IMR-90 (cell line): ENCODE results near the gene DLG4. TPM values are rescaled to one million over a fixed set of nuclear protein-coding genes. Genes with fewer than 3 reads are reported as not detected.

Source experiments
- ATAC-seq: fragments of 200-7000 bp; cut with Tn5 transposase; 2 replicates; pipeline ENCODE4 v1.9.1; 2020; ENCODE audit warnings: low read depth, mild to moderate bottlenecking, moderate library complexity
- BruUV-seq: library from RNA; stranded (reverse); fragments of 400-500 nt; replicated peaks from 2 replicates; lab custom pipeline; 2021; lab: Mats Ljungman, UMichigan
- CTCF ChIA-PET: fragments of 300-600 bp; formaldehyde crosslinking; extraction: SDS; loops from one replicate; lab custom pipeline; 2021; ENCODE audit warnings: antibody characterized with exemption; lab: Yijun Ruan, JAX
- POLR2A ChIA-PET: fragments of 300-600 bp; sonication (Branson Sonifier 250); formaldehyde crosslinking; loops from one replicate; lab custom pipeline; 2022; ENCODE audit warnings: antibody characterized with exemption; ENCODE audit not compliant: unreplicated experiment; lab: Charles Lee
- DNase-seq: peaks from one replicate; pipeline ENCODE4 v3.0.0; 2013
- H2AFZ ChIP-seq: replicated peaks from 2 replicates; pipeline ENCODE3; 2013; ENCODE audit warnings: low read length, mild to moderate bottlenecking; ENCODE audit not compliant: poor library complexity
- H2AK5ac ChIP-seq: 2 replicates; pipeline ENCODE4 v1.6.1; 2013; ENCODE audit warnings: low read depth, low read length, inconsistent platforms
- H2AK9ac ChIP-seq: replicated peaks from 2 replicates; pipeline ENCODE3; 2013; ENCODE audit warnings: mild to moderate bottlenecking, low read depth, low read length, moderate library complexity; ENCODE audit not compliant: poor library complexity
- H2BK120ac ChIP-seq: 2 replicates; pipeline ENCODE4 v1.6.1; 2013; ENCODE audit warnings: low read depth, low read length, inconsistent platforms
- H2BK15ac ChIP-seq: 3 replicates; pipeline ENCODE4 v1.6.1; 2013; ENCODE audit warnings: low read depth, low read length, inconsistent platforms
- H2BK20ac ChIP-seq: 2 replicates; pipeline ENCODE4 v1.6.1; 2013; ENCODE audit warnings: low read depth, mild to moderate bottlenecking, inconsistent platforms, low read length, moderate library complexity
- H2BK5ac ChIP-seq: 2 replicates; pipeline ENCODE4 v1.6.1; 2013; ENCODE audit warnings: mild to moderate bottlenecking, low read depth, low read length, inconsistent platforms; ENCODE audit not compliant: poor library complexity, severe bottlenecking
- H3K14ac ChIP-seq: replicated peaks from 2 replicates; pipeline ENCODE4 v1.6.1; 2013; ENCODE audit warnings: low read depth, low read length, inconsistent platforms
- H3K18ac ChIP-seq: 2 replicates; pipeline ENCODE4 v1.6.1; 2013; ENCODE audit warnings: low read depth, low read length, control low read depth
- H3K23ac ChIP-seq: 2 replicates; pipeline ENCODE4 v1.6.1; 2013; ENCODE audit warnings: low read depth, low read length, inconsistent platforms
- H3K27ac ChIP-seq: 2 replicates; pipeline ENCODE4 v1.5.1; 2013; ENCODE audit warnings: mild to moderate bottlenecking, control low read depth, low read length; ENCODE audit not compliant: insufficient read depth
- H3K27me3 ChIP-seq: 2 replicates; pipeline ENCODE4 v1.6.1; 2013; ENCODE audit warnings: low read length; ENCODE audit not compliant: control insufficient read depth, insufficient read depth
- H3K36me3 ChIP-seq: 2 replicates; pipeline ENCODE4 v1.6.1; 2013; ENCODE audit warnings: low read length, mixed read lengths; ENCODE audit not compliant: control insufficient read depth, insufficient read depth
- H3K4ac ChIP-seq: 2 replicates; pipeline ENCODE4 v1.6.1; 2013; ENCODE audit warnings: low read depth, low read length, inconsistent platforms
- H3K4me1 ChIP-seq: 2 replicates; pipeline ENCODE4 v1.6.1; 2013; ENCODE audit warnings: low read length, mixed read lengths; ENCODE audit not compliant: control insufficient read depth, insufficient read depth
- H3K4me2 ChIP-seq: 2 replicates; pipeline ENCODE4 v1.6.1; 2013; ENCODE audit warnings: low read depth, mild to moderate bottlenecking, control low read depth, low read length, moderate library complexity
- H3K4me3 ChIP-seq: 2 replicates; pipeline ENCODE4 v1.5.1; 2013; ENCODE audit warnings: low read depth, mild to moderate bottlenecking, control low read depth, low read length, moderate library complexity; ENCODE audit not compliant: insufficient read depth
- H3K56ac ChIP-seq: 2 replicates; pipeline ENCODE4 v1.6.1; 2013; ENCODE audit warnings: low read length, inconsistent platforms; ENCODE audit not compliant: insufficient read depth; ENCODE audit errors: extremely low read depth
- H3K79me1 ChIP-seq, 2 experiments: 2 replicates each; pipeline ENCODE4 v1.6.1; 2013; ENCODE audit warnings: low read length in 2 of 2, inconsistent platforms in 1 of 2, low read depth in 1 of 2
- H3K9ac ChIP-seq: 2 replicates; pipeline ENCODE4 v1.6.1; 2013; ENCODE audit warnings: low read depth, low read length, control low read depth
- H3K9me1 ChIP-seq: 2 replicates; pipeline ENCODE4 v1.6.1; 2013; ENCODE audit warnings: low read length, inconsistent platforms; ENCODE audit not compliant: insufficient read depth
- H3K9me3 ChIP-seq: 2 replicates; pipeline ENCODE4 v1.6.1; 2013; ENCODE audit warnings: low read length; ENCODE audit not compliant: control insufficient read depth, insufficient read depth
- H4K20me1 ChIP-seq: 2 replicates; pipeline ENCODE4 v1.6.1; 2013; ENCODE audit warnings: low read length, inconsistent platforms; ENCODE audit not compliant: insufficient read depth
- H4K5ac ChIP-seq: 2 replicates; pipeline ENCODE4 v1.6.1; 2013; ENCODE audit warnings: mild to moderate bottlenecking, low read depth, low read length, control low read depth
- H4K8ac ChIP-seq, 2 experiments: 2 replicates each; pipeline ENCODE4 v1.6.1; 2013; ENCODE audit warnings: low read depth in 2 of 2, low read length in 2 of 2, control low read depth in 1 of 2, inconsistent platforms in 1 of 2
- H4K91ac ChIP-seq: 2 replicates; pipeline ENCODE4 v1.6.1; 2013; ENCODE audit warnings: low read depth, low read length, inconsistent platforms; ENCODE audit not compliant: insufficient read depth
- CHD1 ChIP-seq: IDR thresholded peaks from 2 replicates; pipeline ENCODE4 v1.6.1; 2012; ENCODE audit warnings: low read depth, low read length, improper control_type of control experiment
- WGBS, 2 experiments: methylation state at CpG; one replicate each; pipeline versions ENCODE4 v1.1.5 to v1.1.7; 2013; ENCODE audit warnings: missing lambda C conversion rate in 2 of 2; ENCODE audit not compliant: insufficient read length in 1 of 2; ENCODE audit errors: extremely low coverage in 2 of 2; 5-methylcytosine and 5-hydroxymethylcytosine counted together
- dilution Hi-C: fragments of 300-500 bp; cut with HindIII; formaldehyde crosslinking; loops from one replicate; pipeline ENCODE4 v1.14.3; 2018; ENCODE audit warnings: low sequenced_read_pairs; ENCODE audit not compliant: unreplicated experiment
- in situ Hi-C: fragments of 300-500 bp; cut with MboI; formaldehyde crosslinking; loops from 3 replicates; pipeline ENCODE4 v1.14.3; 2019; ENCODE audit warnings: low sequenced_read_pairs, inconsistent platforms, mixed read lengths
- intact Hi-C: fragments of 100-400 bp; cut with micrococcal nuclease; formaldehyde crosslinking; loops from 2 replicates; pipeline ENCODE4 v1.10.0; 2022
- polyA plus RNA-seq, 3 experiments: library from polyadenylated mRNA; depleted of rRNA; stranded (reverse); fragments of >200 nt; gene quantifications; 2 replicates each; pipeline ENCODE4 v1.2.3, GENCODE V29; 2012; ENCODE audit warnings: low replicate concordance in 1 of 3
- total RNA-seq: library from RNA; depleted of rRNA; stranded (reverse); fragments of >200 nt; gene quantifications from 2 replicates; pipeline ENCODE4 v1.2.3, GENCODE V29; 2012
- TF ChIP-seq, protein P1 (sequence below): conservative IDR thresholded peaks from 2 replicates; pipeline ENCODE4 v1.5.1; 2012; ENCODE audit warnings: mild to moderate bottlenecking, low read depth, low read length, improper control_type of control experiment

The DLG4 gene
- total and polyA plus RNA-seq, 2 of the 4 experiments (the other 2 are of a cell fraction): 8.2 to 30.5 TPM

DNA sequence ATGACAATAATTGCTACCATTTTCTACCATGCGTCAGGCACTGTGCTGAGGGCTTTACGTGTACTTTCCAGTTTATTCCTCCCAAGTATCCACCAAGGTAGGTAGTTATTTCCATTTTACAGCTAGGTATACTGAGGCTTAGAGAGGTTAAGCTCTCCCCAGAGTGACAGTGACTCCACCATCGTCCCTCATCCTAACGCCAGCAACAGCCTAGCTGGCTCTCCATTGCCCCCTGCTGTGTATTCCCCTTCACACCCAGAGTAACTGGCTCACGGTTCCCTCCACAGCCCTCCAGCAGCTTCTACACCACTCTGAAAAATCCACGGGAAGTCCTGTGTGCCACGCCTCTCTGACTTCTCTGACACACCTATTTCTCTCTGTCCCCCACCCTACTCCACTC lies 33.4 kb downstream of the DLG4 start:
- H4K8ac ChIP-seq: no peak overlapping the region
- H4K20me1 ChIP-seq: peaks cover 3% of the 10 kb centered on the region; the same call in 1 of the 2 replicates
- peaks cover 18% of the 10 kb centered on the region for H3K36me3 ChIP-seq
- no peak overlapping the region for H2BK5ac ChIP-seq
- in situ Hi-C loops (no loop called here), intact Hi-C loops (no loop called here), dilution Hi-C loops (no loop called here)
- CTCF ChIA-PET: interaction anchor here (1.4 kb wide), 1 partner anchor 141 kb away, joined by 3 read pairs; no protein-coding TSS in a partner anchor
- H3K9me3 ChIP-seq: no peaks in the 10 kb centered on the region
- H2AK5ac ChIP-seq: no peak overlapping the region
- no peak overlapping the region for H4K5ac ChIP-seq
- no peaks in the 10 kb centered on the region; a peak in 2 of 4 replicates for H3K79me1 ChIP-seq
- H3K56ac ChIP-seq: no peak overlapping the region
- no peak overlapping the region for H3K27ac ChIP-seq
- no peak for DNase-seq
- H3K4me1 ChIP-seq: no peaks in the 10 kb centered on the region
- no peak for TF ChIP-seq CHD1
- TF ChIP-seq, protein P1, sequence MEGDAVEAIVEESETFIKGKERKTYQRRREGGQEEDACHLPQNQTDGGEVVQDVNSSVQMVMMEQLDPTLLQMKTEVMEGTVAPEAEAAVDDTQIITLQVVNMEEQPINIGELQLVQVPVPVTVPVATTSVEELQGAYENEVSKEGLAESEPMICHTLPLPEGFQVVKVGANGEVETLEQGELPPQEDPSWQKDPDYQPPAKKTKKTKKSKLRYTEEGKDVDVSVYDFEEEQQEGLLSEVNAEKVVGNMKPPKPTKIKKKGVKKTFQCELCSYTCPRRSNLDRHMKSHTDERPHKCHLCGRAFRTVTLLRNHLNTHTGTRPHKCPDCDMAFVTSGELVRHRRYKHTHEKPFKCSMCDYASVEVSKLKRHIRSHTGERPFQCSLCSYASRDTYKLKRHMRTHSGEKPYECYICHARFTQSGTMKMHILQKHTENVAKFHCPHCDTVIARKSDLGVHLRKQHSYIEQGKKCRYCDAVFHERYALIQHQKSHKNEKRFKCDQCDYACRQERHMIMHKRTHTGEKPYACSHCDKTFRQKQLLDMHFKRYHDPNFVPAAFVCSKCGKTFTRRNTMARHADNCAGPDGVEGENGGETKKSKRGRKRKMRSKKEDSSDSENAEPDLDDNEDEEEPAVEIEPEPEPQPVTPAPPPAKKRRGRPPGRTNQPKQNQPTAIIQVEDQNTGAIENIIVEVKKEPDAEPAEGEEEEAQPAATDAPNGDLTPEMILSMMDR: peak; percentile 22; the same call in 1 of the 2 replicates
- H3K4me3 ChIP-seq: no peak overlapping the region
- no peak overlapping the region for H2BK120ac ChIP-seq
- no peaks in the 10 kb centered on the region for H3K27me3 ChIP-seq
- WGBS, 2 experiments: 65% methylated on average over 4 of the region's 7 CpGs; no CpG with 5 or more reads in 1 of the 2 experiments
- H2AFZ ChIP-seq: no peak overlapping the region
- H3K14ac ChIP-seq: no peak overlapping the region
- H2BK20ac ChIP-seq: no peak overlapping the region
- H3K18ac ChIP-seq: no peak overlapping the region
- H2BK15ac ChIP-seq: no peak overlapping the region
- BruUV-seq: no TSS peak
- H3K9me1 ChIP-seq: no peaks in the 10 kb centered on the region; the same call in 1 of the 2 replicates
- H3K4me2 ChIP-seq: no peak overlapping the region
- H3K9ac ChIP-seq: no peak overlapping the region
- H3K23ac ChIP-seq: no peak overlapping the region
- H4K91ac ChIP-seq: no peak overlapping the region
- POLR2A ChIA-PET: no interaction called here
- ATAC-seq: peak; percentile 50; the same call in 1 of the 2 replicates
- H3K4ac ChIP-seq: no peak overlapping the region
- H2AK9ac ChIP-seq: no peak overlapping the region
